Fibroblast of pulmonary artery (primary cell): ENCODE measurements around the gene ITPRIP.
A peak's percentile ranks its signal among the peaks of the same experiment; 100 is the strongest.

Experiments used
- DNase-seq: peaks from one replicate; pipeline ENCODE4 v3.0.0-alpha.2; 2010; ENCODE audit warnings: low read depth
- H3K4me3 ChIP-seq: replicated peaks from 2 replicates; pipeline ENCODE4 v1.5.1; 2011; ENCODE audit warnings: low read depth, mild to moderate bottlenecking, control low read depth, low read length, moderate library complexity
- CTCF ChIP-seq: IDR thresholded peaks from 2 replicates; pipeline ENCODE4 v1.5.1; 2011; ENCODE audit warnings: mild to moderate bottlenecking, control low read depth, low read length, inconsistent platforms; ENCODE audit errors: missing control alignments

ITPRIP gene

GRCh38 chr10:104279550-104280259 is 58.6 kb downstream of the ITPRIP start:
- TF ChIP-seq CTCF, result no peak
- no peak overlapping the region for H3K4me3 ChIP-seq
- no peak for DNase-seq

GRCh38 chr10:104277785-104278184 is 60.5 kb downstream of the ITPRIP start:
- H3K4me3 ChIP-seq, result no peak overlapping the region
- TF ChIP-seq CTCF, result no peak
- no peak for DNase-seq

GRCh38 chr10:104276192-104276591 is 62.1 kb downstream of the ITPRIP start:
- no peak overlapping the region for H3K4me3 ChIP-seq
- no peak for DNase-seq
- no peak for TF ChIP-seq CTCF

- peak; percentile 49 for DNase-seq
- peak; percentile 87 for TF ChIP-seq CTCF
- H3K4me3 ChIP-seq, result peak overlapping the region; percentile 40
Measured at GRCh38 chr10:104274762-104275721, 63.2 kb downstream of the ITPRIP start.

GRCh38 chr10:104273899-104274575 is 64.2 kb downstream of the ITPRIP start:
- no peak for TF ChIP-seq CTCF
- no peak overlapping the region for H3K4me3 ChIP-seq
- DNase-seq, result peak; percentile 46

- TF ChIP-seq CTCF, result no peak
- DNase-seq, result no peak
- H3K4me3 ChIP-seq, result no peak overlapping the region
Measured at GRCh38 chr10:104273286-104273685, 65.0 kb downstream of the ITPRIP start.
